Body of pancreas (tissue), 4 donors: Measurements from ENCODE around the gene ADCY10. TPM values are rescaled to one million over a fixed set of nuclear protein-coding genes. Genes with fewer than 3 reads are reported as not detected.

Experiments
- ATAC-seq: fragments of 150-250 bp; one replicate; pipeline ENCODE4 v1.9.1; 2016
- DNase-seq, 4 donors: peaks; one replicate each; pipeline ENCODE4 v3.0.0-alpha.2; 2019
- H3K27ac ChIP-seq, 4 donors: fragments of 200-600 bp; sonication (generic); 1 replicate in 3 of 4; 2 replicates in 1 of 4; pipeline versions ENCODE4 v1.5.1 to v1.6.1; 2016 to 2019; ENCODE audit warnings: mild to moderate bottlenecking in 1 of 4, mixed read lengths in 1 of 4, moderate library complexity in 1 of 4
- H3K27me3 ChIP-seq, 2 donors: fragments of 200-600 bp; sonication (generic); one replicate each; pipeline ENCODE4 v1.6.0; 2016; ENCODE audit warnings: mild to moderate bottlenecking in 1 of 2
- H3K36me3 ChIP-seq, 2 donors: fragments of 200-600 bp; sonication (generic); replicated peaks in 1 of 2; 2 replicates each; pipeline ENCODE4 v1.5.1; 2016; ENCODE audit warnings: low read depth in 2 of 2; ENCODE audit not compliant: insufficient read depth in 1 of 2
- H3K4me1 ChIP-seq: fragments of 200-600 bp; sonication (generic); one replicate; pipeline ENCODE4 v1.6.0; 2016
- H3K4me3 ChIP-seq, 2 donors: fragments of 200-600 bp; sonication (generic); 1 replicate in 1 of 2; 2 replicates in 1 of 2; pipeline ENCODE4 v1.5.1; 2016 to 2019
- H3K9me3 ChIP-seq, 3 donors: fragments of 200-600 bp; sonication (generic); 1 replicate in 2 of 3; 2 replicates in 1 of 3; pipeline ENCODE4 v1.5.1; 2016
- POLR2A ChIP-seq, 3 donors: fragments of 450-650 bp; IDR thresholded peaks; one replicate each; pipeline ENCODE4 v1.6.1; 2016; ENCODE audit warnings: antibody characterized with exemption in 3 of 3, mild to moderate bottlenecking in 2 of 3
- WGBS, 2 donors: methylation state at CpG; one replicate each; pipeline ENCODE4 v1.1.5; 2017; 5-methylcytosine and 5-hydroxymethylcytosine counted together
- intact Hi-C: fragments of 100-400 bp; cut with DNase I; formaldehyde crosslinking; loops from one replicate; pipeline ENCODE4 v1.15.1; 2023
- total RNA-seq, 2 donors: library from RNA; depleted of rRNA; stranded (reverse); fragments of >200 nt; gene quantifications; one replicate each; pipeline ENCODE4 v1.1.0, GENCODE V29; 2016
- TF ChIP-seq, protein P1 (sequence below), 7 experiments: fragments of 450-650 bp in 4 of 7; fragments of 200-600 bp in 3 of 7; sonication (generic) in 3 of 7; IDR thresholded peaks; one replicate each; pipeline ENCODE4 v1.5.1; 2016 to 2019; ENCODE audit warnings: antibody characterized with exemption in 7 of 7

Gene ADCY10
- total RNA-seq, 2 donors from 2014 or later: 0.26 TPM; not detected in 1

DNA sequence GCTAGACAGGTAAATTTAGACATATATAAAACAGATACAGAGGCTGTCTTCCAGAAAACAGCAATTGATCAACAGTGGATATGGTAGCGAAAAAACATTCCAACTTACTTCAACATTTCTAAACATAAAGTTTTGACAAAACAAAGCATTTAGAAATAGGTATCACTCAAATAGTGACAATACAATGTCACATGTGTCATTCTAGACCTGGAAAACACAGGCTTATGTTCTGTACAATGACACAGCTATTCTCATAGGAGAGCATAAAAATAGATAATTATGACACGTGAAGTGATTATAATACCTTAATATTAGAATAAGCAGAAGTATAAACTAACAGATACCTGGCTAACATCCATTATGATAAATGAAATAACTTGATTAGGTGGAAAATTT is 14.5 kb upstream of the ADCY10 start:
- ATAC-seq (no peak), DNase-seq (no peak)
- Histone ChIP-seq H3K9me3 (no peaks in the 10 kb centered on the region), H3K4me1 (peaks cover 40% of the 10 kb centered on the region), H3K27me3 (no peaks in the 10 kb centered on the region), H3K4me3 (no peak overlapping the region), H3K27ac (peak overlapping the region in 3 of 4 donors; percentile 32 to 72 (median 39)), H3K36me3 (no peaks in the 10 kb centered on the region)
- intact Hi-C loops: no loop called here
- TF ChIP-seq POLR2A (IDR thresholded peaks at IDR 0.05): no peak
- TF ChIP-seq, protein P1, sequence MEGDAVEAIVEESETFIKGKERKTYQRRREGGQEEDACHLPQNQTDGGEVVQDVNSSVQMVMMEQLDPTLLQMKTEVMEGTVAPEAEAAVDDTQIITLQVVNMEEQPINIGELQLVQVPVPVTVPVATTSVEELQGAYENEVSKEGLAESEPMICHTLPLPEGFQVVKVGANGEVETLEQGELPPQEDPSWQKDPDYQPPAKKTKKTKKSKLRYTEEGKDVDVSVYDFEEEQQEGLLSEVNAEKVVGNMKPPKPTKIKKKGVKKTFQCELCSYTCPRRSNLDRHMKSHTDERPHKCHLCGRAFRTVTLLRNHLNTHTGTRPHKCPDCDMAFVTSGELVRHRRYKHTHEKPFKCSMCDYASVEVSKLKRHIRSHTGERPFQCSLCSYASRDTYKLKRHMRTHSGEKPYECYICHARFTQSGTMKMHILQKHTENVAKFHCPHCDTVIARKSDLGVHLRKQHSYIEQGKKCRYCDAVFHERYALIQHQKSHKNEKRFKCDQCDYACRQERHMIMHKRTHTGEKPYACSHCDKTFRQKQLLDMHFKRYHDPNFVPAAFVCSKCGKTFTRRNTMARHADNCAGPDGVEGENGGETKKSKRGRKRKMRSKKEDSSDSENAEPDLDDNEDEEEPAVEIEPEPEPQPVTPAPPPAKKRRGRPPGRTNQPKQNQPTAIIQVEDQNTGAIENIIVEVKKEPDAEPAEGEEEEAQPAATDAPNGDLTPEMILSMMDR (IDR thresholded peaks at IDR 0.05): no peak
- 62 to 68% methylated on average over 2 of the region's 2 CpGs for WGBS, 2 donors

DNA sequence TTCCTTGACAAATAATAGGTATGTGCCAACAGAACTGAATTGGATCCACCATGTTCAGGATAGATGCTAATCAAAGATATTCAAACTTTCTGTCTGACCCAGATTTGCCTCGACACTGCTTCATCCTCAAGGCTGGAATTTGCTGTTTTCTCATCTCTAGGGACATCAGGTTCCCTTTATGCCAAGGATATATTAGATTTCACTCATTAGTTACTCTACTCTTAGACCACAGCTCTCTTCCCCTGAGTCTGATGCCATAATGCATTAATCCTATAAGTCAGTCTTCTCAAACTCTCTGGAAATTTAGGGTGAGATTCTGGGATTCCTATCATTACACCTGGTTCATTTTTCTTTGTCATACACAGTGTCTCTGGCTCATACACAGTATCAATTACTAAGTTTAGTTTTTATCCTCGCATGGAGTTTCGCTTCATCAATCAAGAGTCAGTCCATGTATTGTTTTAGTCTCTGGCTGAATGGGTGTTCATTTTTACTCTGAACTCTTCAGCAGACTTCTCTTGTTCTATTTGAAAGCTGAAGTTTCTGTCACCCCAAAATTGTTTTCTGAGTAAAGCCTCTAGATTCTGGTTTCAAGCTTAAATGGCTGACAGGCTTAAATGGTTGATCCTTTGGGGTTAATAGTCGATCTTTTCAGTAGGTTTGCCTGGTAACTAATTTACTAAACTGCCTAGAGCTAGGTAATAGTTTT is 13.3 kb upstream of the ADCY10 start:
- ATAC-seq (peak; percentile 35), DNase-seq (no peak)
- TF ChIP-seq POLR2A (IDR thresholded peaks at IDR 0.05): no peak
- TF ChIP-seq, protein P1 (IDR thresholded peaks at IDR 0.05): no peak
- intact Hi-C loops: no loop called here
- H3K4me1 ChIP-seq: peaks cover 39% of the 10 kb centered on the region
- no peaks in the 10 kb centered on the region for H3K36me3 ChIP-seq
- WGBS, 2 donors: 41 to 51% methylated on average over 4 of the region's 4 CpGs
- no peaks in the 10 kb centered on the region for H3K9me3 ChIP-seq
- H3K27ac ChIP-seq: peak overlapping the region in 3 of 4 donors; percentile 32 to 72 (median 39)
- H3K27me3 ChIP-seq: no peaks in the 10 kb centered on the region
- no peak overlapping the region for H3K4me3 ChIP-seq

DNA sequence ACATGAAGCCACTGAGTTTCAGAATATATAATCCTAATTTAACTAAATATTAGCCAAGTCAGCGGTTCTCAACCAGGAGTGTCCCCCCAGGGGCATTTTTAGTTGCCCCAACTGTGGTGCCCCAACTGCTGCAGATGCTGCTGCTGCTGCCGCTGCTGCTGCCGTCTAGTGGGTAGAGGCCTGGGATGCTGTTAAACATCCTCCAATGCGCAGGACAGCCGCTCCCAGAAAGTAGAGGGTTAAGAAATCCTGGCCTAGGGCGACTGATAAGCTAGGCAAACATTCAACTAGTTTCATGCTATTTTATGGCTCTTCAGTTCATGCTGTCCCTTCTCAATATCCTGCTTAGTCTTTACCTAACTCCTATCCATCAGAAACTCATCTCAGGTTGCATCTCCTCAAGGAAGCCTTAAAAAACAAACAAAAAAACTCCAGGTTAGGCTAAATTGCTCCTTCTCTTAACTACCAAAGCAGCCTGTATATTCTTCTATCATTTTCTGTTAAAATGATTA is 12.6 kb upstream of the ADCY10 start:
- DNase-seq (no peak), ATAC-seq (peak; percentile 50)
- Histone ChIP-seq H3K4me1 (peaks cover 41% of the 10 kb centered on the region), H3K4me3 (no peak overlapping the region), H3K27ac (peak overlapping the region in 3 of 4 donors; percentile 32 to 72 (median 39)), H3K27me3 (no peaks in the 10 kb centered on the region), H3K36me3 (no peaks in the 10 kb centered on the region), H3K9me3 (no peaks in the 10 kb centered on the region)
- no peak for TF ChIP-seq POLR2A (IDR thresholded peaks at IDR 0.05)
- TF ChIP-seq, protein P1 (IDR thresholded peaks at IDR 0.05): no peak
- 53 to 56% methylated on average over 6 of the region's 6 CpGs for WGBS, 2 donors
- intact Hi-C loops: no loop called here

DNA sequence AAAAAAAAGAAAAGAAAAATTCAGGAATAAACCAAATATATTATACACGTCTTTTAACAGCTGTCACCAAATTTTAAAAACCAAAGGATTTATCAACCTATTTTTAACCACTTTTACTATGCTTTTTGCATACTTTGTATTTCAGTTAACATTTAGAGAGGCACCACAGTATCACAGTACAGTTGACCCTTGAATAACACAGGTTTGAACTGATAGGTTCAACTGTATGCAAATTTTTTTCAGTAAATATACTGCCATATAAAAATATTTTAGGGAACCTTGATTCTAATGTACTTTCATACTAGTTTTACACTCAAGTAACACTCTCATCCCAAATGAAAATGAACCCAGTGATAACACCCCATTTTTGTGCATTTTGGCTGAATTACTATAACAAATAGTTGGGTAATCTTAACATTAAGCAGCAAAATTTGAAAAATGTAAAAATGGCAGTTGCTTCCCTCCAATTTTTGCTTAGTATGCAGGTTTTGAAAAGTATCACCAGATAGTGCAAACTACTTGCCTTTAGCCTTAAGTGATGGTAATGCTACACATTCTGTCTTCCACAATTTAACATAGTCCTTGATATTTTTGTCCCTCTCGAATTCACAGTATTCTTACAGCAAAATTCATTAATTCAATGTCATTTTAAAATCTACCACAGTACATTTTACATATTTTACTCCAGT is 10.8 kb upstream of the ADCY10 start:
- Histone ChIP-seq H3K4me1 (peaks cover 52% of the 10 kb centered on the region), H3K27ac (peak overlapping the region in 1 of 4 donors; percentile 15), H3K9me3 (no peaks in the 10 kb centered on the region), H3K36me3 (no peaks in the 10 kb centered on the region), H3K4me3 (no peak overlapping the region), H3K27me3 (no peaks in the 10 kb centered on the region)
- TF ChIP-seq POLR2A (IDR thresholded peaks at IDR 0.05): no peak
- TF ChIP-seq, protein P1 (IDR thresholded peaks at IDR 0.05): no peak
- intact Hi-C loops: no loop called here
- WGBS, 2 donors: 77 to 81% methylated on average over 2 of the region's 2 CpGs
- no peak for DNase-seq
- no peak for ATAC-seq
